Skeletal muscle satellite cell (primary cell): Measurements from ENCODE around the gene TNFSF13B. TPM values are rescaled to one million over a fixed set of nuclear protein-coding genes. Genes with fewer than 3 reads are reported as not detected.

Source experiments
- H3K27me3 ChIP-seq: 2 replicates; pipeline ENCODE4 v1.7.0; 2013; ENCODE audit warnings: low read length; ENCODE audit not compliant: control insufficient read depth, insufficient read depth
- H3K36me3 ChIP-seq: 2 replicates; pipeline ENCODE4 v1.7.0; 2013; ENCODE audit warnings: mild to moderate bottlenecking, control low read depth, low read length; ENCODE audit not compliant: insufficient read depth
- H3K4me1 ChIP-seq: 2 replicates; pipeline ENCODE4 v1.7.0; 2013; ENCODE audit warnings: low read length; ENCODE audit not compliant: control insufficient read depth, insufficient read depth
- H3K4me2 ChIP-seq: 2 replicates; pipeline ENCODE4 v1.7.0; 2013; ENCODE audit warnings: mild to moderate bottlenecking, low read length
- H3K4me3 ChIP-seq: 2 replicates; pipeline ENCODE4 v1.7.0; 2013; ENCODE audit warnings: low read length
- H3K9ac ChIP-seq: 2 replicates; pipeline ENCODE4 v1.7.0; 2013; ENCODE audit warnings: mild to moderate bottlenecking, low read depth, low read length, moderate library complexity
- H3K9me3 ChIP-seq: replicated peaks from 2 replicates; pipeline ENCODE4 v1.7.0; 2013; ENCODE audit warnings: mild to moderate bottlenecking, control low read depth, low read length
- total RNA-seq: library from RNA; depleted of rRNA; stranded (reverse); fragments of >200 nt; gene quantifications from 2 replicates; pipeline ENCODE4 v1.2.3, GENCODE V29; 2012; rRNA removed

Gene TNFSF13B, protein sequence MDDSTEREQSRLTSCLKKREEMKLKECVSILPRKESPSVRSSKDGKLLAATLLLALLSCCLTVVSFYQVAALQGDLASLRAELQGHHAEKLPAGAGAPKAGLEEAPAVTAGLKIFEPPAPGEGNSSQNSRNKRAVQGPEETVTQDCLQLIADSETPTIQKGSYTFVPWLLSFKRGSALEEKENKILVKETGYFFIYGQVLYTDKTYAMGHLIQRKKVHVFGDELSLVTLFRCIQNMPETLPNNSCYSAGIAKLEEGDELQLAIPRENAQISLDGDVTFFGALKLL
- 3.1 and 6.3 TPM in 2 replicates for total RNA-seq

DNA sequence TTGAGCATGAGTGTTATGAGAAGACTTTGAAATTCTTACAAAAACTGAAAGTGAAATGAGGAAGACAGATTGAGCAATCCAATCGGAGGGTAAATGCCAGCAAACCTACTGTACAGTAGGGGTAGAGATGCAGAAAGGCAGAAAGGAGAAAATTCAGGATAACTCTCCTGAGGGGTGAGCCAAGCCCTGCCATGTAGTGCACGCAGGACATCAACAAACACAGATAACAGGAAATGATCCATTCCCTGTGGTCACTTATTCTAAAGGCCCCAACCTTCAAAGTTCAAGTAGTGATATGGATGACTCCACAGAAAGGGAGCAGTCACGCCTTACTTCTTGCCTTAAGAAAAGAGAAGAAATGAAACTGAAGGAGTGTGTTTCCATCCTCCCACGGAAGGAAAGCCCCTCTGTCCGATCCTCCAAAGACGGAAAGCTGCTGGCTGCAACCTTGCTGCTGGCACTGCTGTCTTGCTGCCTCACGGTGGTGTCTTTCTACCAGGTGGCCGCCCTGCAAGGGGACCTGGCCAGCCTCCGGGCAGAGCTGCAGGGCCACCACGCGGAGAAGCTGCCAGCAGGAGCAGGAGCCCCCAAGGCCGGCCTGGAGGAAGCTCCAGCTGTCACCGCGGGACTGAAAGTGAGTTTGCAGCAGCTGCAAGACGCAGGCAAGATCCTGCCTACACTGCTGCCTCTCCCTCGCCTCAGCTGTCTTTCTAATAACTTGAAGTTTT, at the start of gene TNFSF13B:
TNFSF13B (plus strand) TSS at position 118 of the 728 bp plus-strand sequence; CDS start at position 296, 178 bp downstream.
- Histone ChIP-seq H3K4me2 (peak within 1 kb of the TSS; percentile 80), H3K9ac (peak within 1 kb of the TSS; percentile 17), H3K4me1 (peaks cover 20% of the 10 kb centered on the region), H3K9me3 (no peaks in the 10 kb centered on the region), H3K36me3 (no peaks in the 10 kb centered on the region), H3K4me3 (peak within 1 kb of the TSS; percentile 62), H3K27me3 (no peaks in the 10 kb centered on the region)

DNA sequence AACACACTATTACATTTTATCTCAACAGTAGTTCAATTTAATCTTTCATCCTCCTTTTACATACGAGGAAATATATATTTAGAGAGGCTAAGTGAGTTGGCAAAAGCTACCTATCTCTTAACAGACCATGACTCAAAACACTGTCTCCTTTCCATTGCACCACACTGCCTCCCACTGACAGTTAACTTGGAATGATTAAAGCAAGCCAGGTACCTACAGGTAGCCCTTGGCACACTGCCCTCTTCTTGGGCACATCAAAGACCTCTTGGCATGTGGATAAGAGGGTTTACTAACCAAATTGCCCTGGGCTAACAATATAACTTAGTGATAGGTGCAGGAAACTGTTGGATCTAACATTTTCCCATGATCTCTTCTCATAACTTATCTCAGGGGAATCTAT, 49.5 kb upstream of the TNFSF13B start:
- no peaks in the 10 kb centered on the region for H3K9me3 ChIP-seq
- no peak overlapping the region for H3K4me3 ChIP-seq
- H3K4me2 ChIP-seq: peak overlapping the region; percentile 95
- no peak overlapping the region for H3K9ac ChIP-seq
- no peaks in the 10 kb centered on the region for H3K27me3 ChIP-seq
- no peaks in the 10 kb centered on the region for H3K36me3 ChIP-seq
- peaks cover 23% of the 10 kb centered on the region for H3K4me1 ChIP-seq

DNA sequence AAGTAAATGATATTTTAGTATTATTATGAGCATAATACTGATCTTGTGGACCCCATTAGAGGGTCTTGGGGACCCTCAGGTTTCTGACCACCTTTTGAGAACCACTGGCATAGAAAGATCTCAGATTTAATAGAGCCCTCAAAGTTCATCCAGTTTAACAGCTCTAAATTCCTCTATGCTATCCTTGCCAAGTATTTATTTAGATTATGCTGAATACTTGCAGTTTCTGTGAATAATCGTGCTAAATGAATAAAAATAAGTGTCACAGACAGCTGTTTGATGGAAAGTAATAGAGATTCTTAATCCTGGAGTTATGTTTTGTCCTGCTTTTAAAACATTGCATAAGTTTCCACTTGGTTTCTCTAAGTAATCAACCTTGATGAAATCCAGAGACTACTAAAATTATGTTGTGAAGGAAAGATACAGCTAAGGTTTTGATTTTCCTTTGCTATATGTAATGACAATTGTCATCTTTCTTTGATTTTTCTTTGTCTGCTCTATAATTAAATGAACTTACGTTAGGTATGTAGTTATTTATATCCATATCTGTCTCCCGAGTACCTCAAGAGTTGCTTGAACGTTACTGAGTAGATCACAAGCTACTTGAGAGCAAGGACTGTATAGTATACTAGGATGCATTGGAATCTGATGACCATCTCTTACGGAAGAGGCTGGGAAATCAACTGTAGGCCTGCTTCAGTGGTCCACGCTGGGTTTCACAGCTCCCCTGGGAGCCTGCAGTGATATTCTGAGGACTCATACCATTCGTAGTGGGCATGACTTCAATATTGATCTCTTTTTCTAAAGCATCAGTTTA, 45.6 kb upstream of the TNFSF13B start:
- no peak overlapping the region for H3K4me2 ChIP-seq
- H3K9ac ChIP-seq: no peak overlapping the region
- H3K9me3 ChIP-seq: no peaks in the 10 kb centered on the region
- H3K27me3 ChIP-seq: no peaks in the 10 kb centered on the region
- H3K4me3 ChIP-seq: no peak overlapping the region
- no peaks in the 10 kb centered on the region for H3K36me3 ChIP-seq
- peaks cover 18% of the 10 kb centered on the region for H3K4me1 ChIP-seq

DNA sequence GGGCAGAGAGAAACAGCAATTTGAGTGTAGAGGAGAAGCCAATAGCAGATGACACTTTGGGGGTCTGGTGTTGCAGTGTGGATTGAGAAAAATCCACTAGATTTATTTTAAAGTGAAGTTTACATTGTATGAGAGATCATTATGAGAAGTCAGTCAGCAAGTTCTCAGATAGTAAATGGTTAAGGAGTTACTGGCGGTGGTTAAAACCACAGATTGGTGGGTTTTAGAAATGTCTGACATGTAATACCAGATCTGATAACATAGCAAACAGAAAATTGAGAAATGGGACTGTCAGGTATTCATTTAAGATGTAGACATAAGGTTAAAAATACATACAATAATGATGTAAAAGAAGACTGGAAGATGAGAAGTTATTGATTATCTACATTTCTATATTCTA, 44.1 kb upstream of the TNFSF13B start:
- Histone ChIP-seq H3K36me3 (no peaks in the 10 kb centered on the region), H3K9ac (no peak overlapping the region), H3K4me1 (peaks cover 6% of the 10 kb centered on the region), H3K27me3 (no peaks in the 10 kb centered on the region), H3K4me3 (no peak overlapping the region), H3K9me3 (no peaks in the 10 kb centered on the region), H3K4me2 (no peak overlapping the region)

DNA sequence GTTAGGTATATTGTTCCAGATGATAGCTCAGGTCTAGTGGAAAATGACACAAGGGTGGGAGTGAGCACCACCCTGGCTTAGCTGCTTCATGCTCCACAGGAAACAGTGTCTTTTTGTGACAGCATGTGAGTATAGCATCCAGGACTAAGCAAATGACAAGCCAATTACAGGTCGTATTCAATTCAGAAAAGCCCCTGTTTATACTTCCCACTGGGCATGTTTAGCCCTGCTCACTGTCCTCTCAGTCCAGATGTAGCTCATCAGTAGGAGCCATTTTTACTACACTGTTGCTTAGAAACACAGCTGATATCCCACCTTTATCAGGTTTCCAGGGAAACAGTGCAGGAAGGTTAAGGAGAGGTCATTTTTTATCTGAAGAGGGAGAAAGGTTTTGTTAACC, 43.3 kb upstream of the TNFSF13B start:
- Histone ChIP-seq H3K9ac (no peak overlapping the region), H3K9me3 (no peaks in the 10 kb centered on the region), H3K4me2 (no peak overlapping the region), H3K4me3 (no peak overlapping the region), H3K4me1 (peaks cover 6% of the 10 kb centered on the region), H3K36me3 (no peaks in the 10 kb centered on the region), H3K27me3 (no peaks in the 10 kb centered on the region)

DNA sequence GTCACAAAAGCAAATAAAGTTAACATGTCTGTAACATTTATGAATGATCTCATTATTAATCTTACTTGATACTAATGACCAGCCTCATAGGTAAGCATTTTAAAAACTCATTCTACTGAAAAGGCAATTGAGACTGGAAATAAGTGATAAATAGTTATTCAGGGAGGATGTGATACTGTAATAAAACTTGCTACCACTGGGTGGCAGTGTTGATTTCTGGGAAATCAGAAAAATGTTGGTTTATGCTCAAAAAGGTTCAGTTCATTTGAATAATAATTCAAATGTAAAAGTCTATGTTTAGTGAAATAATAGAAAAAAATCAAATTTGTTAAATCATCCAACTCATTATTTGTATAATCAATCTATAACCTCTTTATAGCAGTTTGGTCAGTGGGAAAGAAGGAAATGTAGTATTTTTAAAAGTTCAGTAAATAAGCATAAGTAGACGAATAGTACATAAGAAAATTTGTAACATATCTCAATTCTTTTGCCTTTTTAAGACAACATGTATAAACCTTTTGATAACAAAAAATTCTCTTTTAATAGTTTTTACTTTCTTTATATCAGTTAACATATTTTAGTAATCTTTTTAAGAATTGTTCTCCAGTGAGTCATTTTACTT, 41.8 kb upstream of the TNFSF13B start:
- Histone ChIP-seq H3K4me2 (peak overlapping the region; percentile 24), H3K4me3 (no peak overlapping the region), H3K27me3 (no peaks in the 10 kb centered on the region), H3K4me1 (peaks cover 6% of the 10 kb centered on the region), H3K9ac (peak overlapping the region; percentile 23), H3K36me3 (no peaks in the 10 kb centered on the region), H3K9me3 (no peaks in the 10 kb centered on the region)

DNA sequence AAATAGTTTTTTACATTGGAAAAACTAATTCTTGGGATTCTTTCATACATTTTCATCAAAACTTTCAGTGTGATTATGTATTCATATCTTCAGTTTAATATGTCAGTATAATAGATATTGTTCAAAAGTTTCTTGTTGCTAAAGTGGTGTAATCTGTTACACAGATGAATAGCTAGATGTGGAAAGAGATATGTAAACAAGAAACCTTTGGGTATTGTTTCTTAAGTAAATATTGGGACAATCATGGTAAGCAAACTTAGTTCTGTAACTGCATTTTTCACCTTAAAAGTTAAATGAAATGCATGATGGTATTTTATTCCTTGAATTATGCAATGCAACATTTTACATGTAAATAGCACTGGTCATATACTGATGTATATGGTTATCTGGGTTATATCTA, 39.1 kb upstream of the TNFSF13B start:
- peaks cover 6% of the 10 kb centered on the region for H3K4me1 ChIP-seq
- no peaks in the 10 kb centered on the region for H3K27me3 ChIP-seq
- H3K9ac ChIP-seq: no peak overlapping the region
- H3K9me3 ChIP-seq: no peaks in the 10 kb centered on the region
- no peaks in the 10 kb centered on the region for H3K36me3 ChIP-seq
- H3K4me2 ChIP-seq: no peak overlapping the region
- H3K4me3 ChIP-seq: no peak overlapping the region

DNA sequence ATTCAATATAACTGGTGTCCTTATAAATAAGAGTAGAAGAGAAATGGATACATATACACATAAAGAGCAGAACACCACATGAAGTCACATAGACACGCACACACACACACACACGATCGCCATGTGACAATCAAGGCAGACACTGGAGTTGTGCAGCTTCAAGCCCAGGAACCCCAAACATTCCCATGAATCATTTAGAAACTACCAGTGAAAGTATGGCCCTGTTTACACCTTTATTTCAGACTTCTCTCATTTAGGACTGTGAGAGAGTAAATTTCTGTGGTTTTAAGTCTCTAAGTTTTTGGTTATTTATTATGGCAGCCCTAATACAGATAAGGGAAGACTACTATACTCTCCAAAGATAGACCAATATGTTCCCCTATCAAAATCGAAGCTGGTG, 20.4 kb upstream of the TNFSF13B start:
- H3K4me1 ChIP-seq: no peaks in the 10 kb centered on the region
- H3K9ac ChIP-seq: no peak overlapping the region
- H3K9me3 ChIP-seq: no peaks in the 10 kb centered on the region
- H3K36me3 ChIP-seq: no peaks in the 10 kb centered on the region
- H3K4me2 ChIP-seq: no peak overlapping the region
- no peak overlapping the region for H3K4me3 ChIP-seq
- H3K27me3 ChIP-seq: no peaks in the 10 kb centered on the region

DNA sequence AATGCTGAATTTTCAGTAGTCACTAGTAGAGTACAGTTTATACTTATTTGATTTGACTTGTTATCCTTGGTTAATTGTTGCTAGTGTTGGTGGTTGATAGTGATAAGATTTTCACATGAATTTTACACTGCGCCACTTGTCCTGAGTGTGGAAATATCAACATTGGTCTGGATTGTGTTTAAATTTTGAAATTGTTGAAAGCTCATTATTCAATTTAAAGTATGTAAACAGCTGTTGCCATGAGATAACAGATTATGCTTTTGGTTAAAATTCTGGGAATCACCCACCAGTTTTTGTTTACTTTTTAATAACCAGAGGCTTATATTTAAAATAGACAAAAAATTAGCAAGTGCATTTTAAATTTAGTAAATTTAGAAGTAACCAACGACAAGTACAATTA, 12.3 kb upstream of the TNFSF13B start:
- Histone ChIP-seq H3K9me3 (no peaks in the 10 kb centered on the region), H3K9ac (no peak overlapping the region), H3K4me3 (no peak overlapping the region), H3K36me3 (no peaks in the 10 kb centered on the region), H3K4me1 (no peaks in the 10 kb centered on the region), H3K27me3 (no peaks in the 10 kb centered on the region), H3K4me2 (no peak overlapping the region)

DNA sequence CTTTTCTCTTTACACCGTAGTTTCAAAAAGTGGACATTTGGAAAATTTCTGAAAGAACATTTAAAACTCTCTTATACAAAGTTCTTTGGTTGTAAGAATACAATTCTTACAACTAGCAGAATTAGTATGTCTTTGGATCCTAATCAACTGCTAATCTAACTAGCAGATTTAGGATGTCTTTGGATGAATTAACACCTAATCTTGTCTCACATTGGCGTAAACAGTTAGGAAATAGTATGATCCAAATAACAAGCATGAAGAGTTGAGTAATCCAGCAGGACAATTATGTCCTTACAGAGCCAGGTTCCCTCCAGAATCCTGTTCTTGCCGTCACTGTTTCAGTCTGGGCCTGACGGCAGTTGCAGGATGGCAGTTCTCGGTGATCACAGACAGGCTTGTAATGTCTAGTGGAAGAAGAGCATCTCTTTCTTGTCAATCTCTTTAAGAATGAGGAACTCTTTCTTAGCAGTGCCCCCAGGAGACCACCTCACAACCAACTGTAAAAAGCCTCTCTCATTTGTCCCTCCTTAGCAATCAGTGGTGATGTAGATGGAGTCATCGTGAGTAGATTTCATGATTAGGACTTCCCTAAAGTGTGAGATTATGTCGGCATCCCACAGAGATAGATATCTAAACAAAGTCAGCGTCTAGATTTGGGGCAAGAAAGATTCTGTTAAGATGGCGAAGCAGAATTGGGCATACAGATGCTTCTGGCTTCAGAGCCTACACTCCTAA, 5.7 kb upstream of the TNFSF13B start:
- Histone ChIP-seq H3K4me3 (no peak overlapping the region), H3K9me3 (no peaks in the 10 kb centered on the region), H3K4me1 (no peaks in the 10 kb centered on the region), H3K27me3 (no peaks in the 10 kb centered on the region), H3K4me2 (no peak overlapping the region), H3K36me3 (no peaks in the 10 kb centered on the region), H3K9ac (no peak overlapping the region)
